Measurements from ENCODE around the gene DNAJC4.
A peak's percentile ranks its signal among the peaks of the same experiment; 100 is the strongest.
"Not testable (repeated sequence)": the region's sequence is repeated elsewhere in the genome, so short reads cannot be mapped to it uniquely, and the experiment has no call there.

Gene DNAJC4

DNA sequence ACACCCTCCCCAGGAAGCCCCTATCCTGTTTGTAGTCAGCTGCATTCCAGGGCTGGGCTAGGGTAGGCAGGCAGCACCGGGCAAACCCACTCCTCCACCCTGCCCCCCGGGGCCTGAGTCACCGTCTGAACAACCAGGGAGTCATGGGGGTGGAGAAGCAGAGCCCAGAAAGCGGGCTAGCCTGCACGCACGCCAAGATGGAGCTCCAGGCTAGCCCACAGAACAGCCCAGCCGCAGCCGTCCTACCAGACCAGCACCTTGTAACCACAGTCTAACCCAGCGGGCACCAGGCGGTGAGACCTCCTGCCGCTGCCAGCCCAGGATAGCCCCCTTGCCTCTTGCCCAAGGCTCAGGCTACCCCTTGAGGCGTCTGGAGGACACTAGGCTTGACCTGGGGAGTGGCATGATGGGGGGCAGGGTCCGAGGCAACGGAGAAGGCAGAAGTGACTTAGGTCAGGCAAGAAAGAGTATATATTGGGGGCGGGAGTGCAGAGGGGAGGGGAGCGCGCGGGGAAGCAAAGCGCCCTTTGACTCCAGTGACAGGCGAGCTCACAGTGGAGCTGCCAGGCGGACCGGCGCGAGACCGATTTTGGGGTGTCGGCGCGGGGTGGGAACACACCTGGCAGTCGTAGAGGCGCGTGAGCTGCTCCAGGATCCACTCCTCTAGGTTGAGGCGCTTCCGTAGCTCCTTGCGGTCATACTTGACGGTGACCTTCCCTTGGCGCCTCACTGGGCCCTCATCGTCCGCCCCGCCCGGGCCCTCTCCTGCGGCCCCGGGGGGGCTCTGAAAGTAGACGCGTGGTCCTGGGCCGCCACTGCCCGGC, 15.7 kb downstream of the DNAJC4 start:
- DNase-seq (ENCODE audit: low spot score) = peak; percentile 67

- not testable (repeated sequence) for DNase-seq (ENCODE audit: low spot score)
Observed at GRCh38 chr11:64246621-64246870, 16.2 kb downstream of the DNAJC4 start.

- DNase-seq (ENCODE audit: low spot score) = peak; percentile 86
Observed at GRCh38 chr11:64246871-64247728, 16.8 kb downstream of the DNAJC4 start, which contains the start of gene PPP1R14B. Gene PPP1R14B, minus strand, starts transcription at chr11:64246943. Its CDS starts 270 bp downstream, at chr11:64246673.

GRCh38 chr11:64247729-64248531, 17.6 kb downstream of the DNAJC4 start:
- no peak for DNase-seq (ENCODE audit: low spot score)

DNA sequence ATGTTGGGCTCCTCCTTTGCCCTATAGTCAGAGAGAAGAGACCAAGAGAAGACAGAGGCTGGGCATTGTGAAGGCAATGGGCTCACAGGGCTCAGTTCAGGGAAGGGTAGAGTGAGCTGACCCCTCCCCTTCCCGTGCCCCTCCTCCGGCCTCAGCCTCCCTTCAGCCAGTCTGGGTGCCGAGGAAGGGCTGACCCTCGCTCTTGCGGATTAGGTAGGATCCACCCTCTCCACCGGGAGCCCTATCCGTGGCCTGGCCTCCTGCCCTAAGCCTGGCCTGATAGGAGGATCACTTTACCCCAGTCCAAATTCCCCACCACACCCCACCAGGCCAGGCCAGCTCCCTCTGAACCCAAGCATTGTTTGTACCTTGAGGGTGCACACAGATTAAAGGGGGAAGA, 18.2 kb downstream of the DNAJC4 start:
- DNase-seq (ENCODE audit: low spot score) = no peak

- DNase-seq (ENCODE audit: low spot score) = no peak
Observed at GRCh38 chr11:64249038-64249437, 18.7 kb downstream of the DNAJC4 start.

GRCh38 chr11:64249563-64250414, 19.4 kb downstream of the DNAJC4 start:
- DNase-seq (ENCODE audit: low spot score) = no peak

DNA sequence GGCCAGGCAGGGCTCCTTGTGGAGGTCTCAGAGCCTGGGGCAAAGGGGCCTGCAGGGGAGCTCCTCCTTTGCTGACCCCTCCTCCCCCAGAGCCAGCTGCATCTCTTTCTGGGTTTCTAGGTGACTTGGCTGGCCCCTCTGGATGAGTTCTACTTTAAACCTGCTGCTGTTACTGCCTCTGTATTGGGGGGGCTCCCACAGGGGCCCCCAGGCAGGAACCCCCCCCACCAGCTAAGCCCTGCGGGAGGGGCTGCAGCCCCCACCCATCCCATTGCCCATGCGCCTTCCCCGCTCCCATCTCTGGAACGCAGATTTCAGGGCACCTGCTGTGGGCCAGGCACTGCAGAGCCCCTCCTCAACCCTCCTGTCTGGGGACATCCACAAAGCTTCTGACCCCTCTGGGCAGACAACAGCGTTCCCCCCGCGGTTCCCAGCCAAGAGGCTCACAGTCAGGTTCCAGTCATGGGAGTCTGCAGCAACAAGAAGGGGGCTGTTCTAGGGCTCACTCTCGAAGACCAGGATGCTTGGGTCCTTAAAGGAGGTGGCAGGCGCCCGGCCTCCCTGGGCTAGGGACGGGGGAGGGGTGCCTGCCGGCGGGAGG, 20.2 kb downstream of the DNAJC4 start:
- DNase-seq (ENCODE audit: low spot score) = no peak

DNA sequence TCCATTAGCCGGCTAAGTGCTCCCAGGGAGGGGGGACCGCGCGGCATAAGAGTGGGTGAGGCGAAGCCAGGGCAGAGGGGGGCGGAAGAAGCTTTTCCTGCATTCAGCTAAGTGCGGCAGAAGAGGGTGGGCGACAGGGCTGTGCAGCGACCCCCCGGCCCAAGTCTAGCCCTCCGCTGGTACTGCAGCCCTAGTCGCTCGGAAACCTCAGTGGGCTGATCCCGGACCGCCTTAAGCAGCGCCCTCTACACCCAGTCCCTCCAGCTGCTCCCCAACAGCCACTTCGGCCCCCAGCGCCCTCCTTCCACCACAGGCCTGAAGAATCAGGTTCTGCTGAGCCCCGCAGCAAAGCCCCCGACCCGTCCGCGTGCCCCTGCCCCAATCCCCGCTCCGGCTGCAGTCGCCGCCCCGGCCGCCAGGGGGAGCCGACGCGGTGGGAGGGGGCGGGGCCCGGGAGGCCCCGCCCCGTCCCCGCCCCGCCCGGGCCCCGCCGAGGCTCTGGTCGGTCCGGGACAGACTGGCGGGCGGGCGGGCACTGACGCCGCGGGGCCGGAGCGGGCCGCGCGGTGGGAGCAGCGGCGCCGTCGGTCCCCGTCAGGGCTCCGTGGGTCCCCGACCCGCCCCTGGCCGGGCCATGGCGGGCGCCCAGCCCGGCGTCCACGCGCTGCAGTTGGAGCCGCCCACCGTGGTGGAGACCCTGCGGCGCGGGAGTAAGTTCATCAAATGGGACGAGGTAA, 20.8 kb downstream of the DNAJC4 start, which contains the start of gene PLCB3:
Gene PLCB3 (plus strand): TSS at position 515 of the 737 bp plus-strand sequence. CDS start 120 bp downstream, at position 635.
- DNase-seq (ENCODE audit: low spot score) = no peak

DNA sequence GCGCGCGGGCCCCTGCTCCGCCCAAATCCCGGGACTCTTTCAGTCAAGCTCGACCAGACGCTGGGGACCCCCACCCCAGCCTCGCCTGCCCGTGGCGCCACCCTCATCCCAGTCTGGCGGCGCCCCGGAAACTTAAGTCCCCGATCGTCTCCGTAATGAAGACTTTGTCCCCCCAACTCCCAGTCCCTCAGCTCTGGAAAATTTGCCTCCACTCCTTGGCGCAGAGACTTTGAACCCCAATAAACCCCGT, 21.3 kb downstream of the DNAJC4 start:
- no peak for DNase-seq (ENCODE audit: low spot score)

GRCh38 chr11:64252003-64252872, 21.9 kb downstream of the DNAJC4 start:
- DNase-seq (ENCODE audit: low spot score) = no peak

GRCh38 chr11:64253043-64253442, 22.7 kb downstream of the DNAJC4 start:
- no peak for DNase-seq (ENCODE audit: low spot score)

GRCh38 chr11:64253481-64253880, 23.1 kb downstream of the DNAJC4 start:
- no peak for DNase-seq (ENCODE audit: low spot score)

DNA sequence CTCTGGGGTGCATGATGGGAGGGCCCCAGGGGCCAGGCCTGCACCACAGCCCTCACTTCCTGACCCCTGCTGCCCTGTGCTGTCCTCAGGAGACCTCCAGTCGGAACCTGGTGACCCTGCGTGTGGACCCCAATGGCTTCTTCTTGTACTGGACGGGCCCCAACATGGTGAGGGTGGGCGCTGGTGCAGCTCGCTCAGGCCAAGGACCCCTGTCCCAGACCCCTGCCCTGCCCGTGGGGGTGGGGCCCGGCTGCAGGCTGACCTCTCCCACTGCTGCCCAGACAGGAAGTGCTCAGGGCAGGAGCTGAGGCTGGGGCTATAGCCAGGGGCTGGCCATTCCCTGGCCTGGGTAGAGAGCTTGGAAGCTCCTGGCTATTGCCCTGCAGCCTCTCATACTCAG, 24.0 kb downstream of the DNAJC4 start:
- DNase-seq (ENCODE audit: low spot score) = no peak

DNA sequence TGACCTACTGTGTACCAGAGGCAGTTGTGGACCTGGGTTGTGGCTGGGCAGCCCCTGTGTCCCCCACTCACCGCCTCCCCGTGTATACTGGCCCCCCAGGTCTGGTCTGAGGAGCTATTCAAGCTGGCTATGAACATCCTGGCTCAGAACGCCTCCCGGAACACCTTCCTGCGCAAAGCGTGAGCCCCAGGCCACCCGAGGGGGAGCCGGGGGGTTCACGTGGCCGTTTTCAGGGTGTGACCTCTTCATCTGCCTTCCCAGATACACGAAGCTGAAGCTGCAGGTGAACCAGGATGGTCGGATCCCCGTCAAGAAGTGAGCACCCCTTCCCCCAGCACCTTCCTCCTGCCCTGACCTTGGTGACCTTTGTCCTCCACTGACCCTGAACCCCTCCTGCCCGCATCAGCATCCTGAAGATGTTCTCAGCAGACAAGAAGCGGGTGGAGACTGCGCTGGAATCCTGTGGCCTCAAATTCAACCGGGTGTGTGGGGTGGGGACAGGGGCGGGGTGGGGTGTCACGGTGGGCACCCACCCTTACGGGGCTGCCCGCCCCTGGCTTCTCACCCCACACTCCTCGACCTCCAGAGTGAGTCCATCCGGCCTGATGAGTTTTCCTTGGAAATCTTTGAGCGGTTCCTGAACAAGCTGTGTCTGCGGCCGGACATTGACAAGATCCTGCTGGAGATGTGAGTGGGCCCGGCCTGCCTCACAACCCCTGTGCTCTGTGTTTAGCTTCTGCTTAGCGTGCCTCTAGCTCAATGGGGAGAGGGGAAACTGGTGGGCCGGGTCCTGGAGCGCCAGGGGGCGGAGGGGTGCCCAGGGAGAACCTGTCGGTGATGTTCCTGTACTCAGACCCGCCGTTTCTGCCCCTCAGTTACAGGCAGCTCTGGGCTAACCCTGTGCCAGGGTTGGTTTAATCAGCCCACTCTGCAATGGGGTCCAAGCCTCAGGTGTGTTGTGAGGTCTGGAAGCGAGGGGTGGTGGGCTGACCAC, 25.1 kb downstream of the DNAJC4 start:
- no peak for DNase-seq (ENCODE audit: low spot score)

GRCh38 chr11:64256300-64256699, 26.0 kb downstream of the DNAJC4 start:
- DNase-seq (ENCODE audit: low spot score) = no peak

- DNase-seq (ENCODE audit: low spot score) = no peak
Observed at GRCh38 chr11:64258356-64258755, 28.0 kb downstream of the DNAJC4 start.

DNA sequence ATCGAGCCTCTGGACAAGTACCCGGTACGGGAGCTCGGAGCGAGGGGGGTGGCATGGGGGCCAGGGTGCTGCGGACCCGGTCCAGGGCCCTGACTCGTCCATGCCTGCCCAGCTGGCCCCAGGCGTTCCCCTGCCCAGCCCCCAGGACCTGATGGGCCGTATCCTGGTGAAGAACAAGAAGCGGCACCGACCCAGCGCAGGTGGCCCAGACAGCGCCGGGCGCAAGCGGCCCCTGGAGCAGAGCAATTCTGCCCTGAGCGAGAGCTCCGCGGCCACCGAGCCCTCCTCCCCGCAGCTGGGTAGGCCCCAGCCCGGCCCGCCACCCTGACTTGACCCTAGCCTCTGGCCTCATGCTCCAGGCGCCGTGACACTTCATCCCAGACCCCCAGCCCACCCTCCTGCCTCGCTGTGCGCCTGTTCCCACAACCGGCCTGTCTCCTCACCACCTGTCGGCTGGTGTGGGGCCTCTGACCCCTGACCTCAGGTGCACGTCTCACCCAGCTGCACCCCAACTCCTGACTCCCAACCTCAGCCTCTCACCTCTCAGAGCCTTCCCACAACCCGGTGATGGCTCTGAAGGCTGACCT, 28.7 kb downstream of the DNAJC4 start:
- DNase-seq (ENCODE audit: low spot score) = no peak
